Choroid plexus epithelial cell (primary cell): ENCODE data around the gene GNG3.

Experiments used
- DNase-seq: peaks from one replicate; pipeline ENCODE4 v3.0.0-alpha.2; 2010; ENCODE audit warnings: low read depth
- H3K4me3 ChIP-seq: 2 replicates; pipeline ENCODE4 v1.5.1; 2011; ENCODE audit warnings: low read depth, mild to moderate bottlenecking, control low read depth, low read length, moderate library complexity
- TF ChIP-seq, protein P1 (sequence below): conservative IDR thresholded peaks from 2 replicates; pipeline ENCODE4 v1.5.1; 2011; ENCODE audit warnings: low read depth, mild to moderate bottlenecking, control low read depth, inconsistent platforms, low read length, moderate library complexity

The GNG3 gene

GRCh38 chr11:62712276-62712812 is 4.9 kb downstream of the GNG3 start:
- TF ChIP-seq, protein P1, sequence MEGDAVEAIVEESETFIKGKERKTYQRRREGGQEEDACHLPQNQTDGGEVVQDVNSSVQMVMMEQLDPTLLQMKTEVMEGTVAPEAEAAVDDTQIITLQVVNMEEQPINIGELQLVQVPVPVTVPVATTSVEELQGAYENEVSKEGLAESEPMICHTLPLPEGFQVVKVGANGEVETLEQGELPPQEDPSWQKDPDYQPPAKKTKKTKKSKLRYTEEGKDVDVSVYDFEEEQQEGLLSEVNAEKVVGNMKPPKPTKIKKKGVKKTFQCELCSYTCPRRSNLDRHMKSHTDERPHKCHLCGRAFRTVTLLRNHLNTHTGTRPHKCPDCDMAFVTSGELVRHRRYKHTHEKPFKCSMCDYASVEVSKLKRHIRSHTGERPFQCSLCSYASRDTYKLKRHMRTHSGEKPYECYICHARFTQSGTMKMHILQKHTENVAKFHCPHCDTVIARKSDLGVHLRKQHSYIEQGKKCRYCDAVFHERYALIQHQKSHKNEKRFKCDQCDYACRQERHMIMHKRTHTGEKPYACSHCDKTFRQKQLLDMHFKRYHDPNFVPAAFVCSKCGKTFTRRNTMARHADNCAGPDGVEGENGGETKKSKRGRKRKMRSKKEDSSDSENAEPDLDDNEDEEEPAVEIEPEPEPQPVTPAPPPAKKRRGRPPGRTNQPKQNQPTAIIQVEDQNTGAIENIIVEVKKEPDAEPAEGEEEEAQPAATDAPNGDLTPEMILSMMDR = no peak
- H3K4me3 ChIP-seq = no peak overlapping the region
- DNase-seq = no peak

GRCh38 chr11:62712861-62713260 is 5.4 kb downstream of the GNG3 start:
- DNase-seq = no peak
- H3K4me3 ChIP-seq = no peak overlapping the region
- TF ChIP-seq, protein P1 = no peak

DNA sequence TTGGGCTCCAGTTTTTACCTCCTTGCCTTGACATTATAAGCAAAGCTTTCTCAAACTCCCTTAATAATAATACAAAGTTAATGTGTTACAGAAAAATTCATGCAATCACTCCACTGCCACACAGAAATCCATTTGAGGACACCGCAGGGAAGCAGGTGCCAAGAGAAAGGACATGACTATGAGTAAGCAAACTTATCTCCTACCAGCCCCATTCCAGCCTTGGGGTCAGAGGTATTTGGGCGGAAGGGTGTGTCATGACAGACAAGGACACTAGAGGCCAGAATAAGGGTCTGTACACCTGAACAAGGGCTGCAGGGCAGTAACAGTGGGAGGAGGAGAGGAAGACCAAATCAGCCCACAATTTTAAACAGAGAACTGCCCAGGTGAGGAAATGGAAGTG is 5.9 kb downstream of the GNG3 start:
- no peak for DNase-seq
- TF ChIP-seq, protein P1 = no peak
- H3K4me3 ChIP-seq = no peak overlapping the region

GRCh38 chr11:62715150-62716130 is 8.0 kb downstream of the GNG3 start:
- no peak for DNase-seq
- TF ChIP-seq, protein P1 = no peak

DNA sequence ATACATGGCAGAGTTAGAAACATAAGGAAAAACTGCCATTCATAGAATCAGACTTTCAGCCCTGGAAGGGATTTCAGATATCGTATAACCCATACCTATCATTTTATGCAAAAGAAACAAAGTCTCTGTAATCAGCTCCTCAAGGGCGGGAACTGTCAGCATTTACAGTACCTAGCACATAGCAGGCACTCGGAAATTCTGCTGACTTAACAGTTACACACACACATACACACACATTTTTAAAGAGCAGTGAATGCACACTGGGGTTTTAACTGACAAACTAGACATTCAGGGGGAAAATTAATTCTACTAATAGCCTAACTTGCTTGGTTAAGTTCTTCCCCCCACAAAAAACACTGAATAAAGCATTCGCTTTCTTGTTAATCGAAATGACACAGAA is 8.7 kb downstream of the GNG3 start:
- H3K4me3 ChIP-seq = no peak overlapping the region
- TF ChIP-seq, protein P1 = no peak

More at GRCh38 chr11:62715150-62716130, 8.0 kb downstream of the GNG3 start:
- no peak overlapping the region for H3K4me3 ChIP-seq

DNA sequence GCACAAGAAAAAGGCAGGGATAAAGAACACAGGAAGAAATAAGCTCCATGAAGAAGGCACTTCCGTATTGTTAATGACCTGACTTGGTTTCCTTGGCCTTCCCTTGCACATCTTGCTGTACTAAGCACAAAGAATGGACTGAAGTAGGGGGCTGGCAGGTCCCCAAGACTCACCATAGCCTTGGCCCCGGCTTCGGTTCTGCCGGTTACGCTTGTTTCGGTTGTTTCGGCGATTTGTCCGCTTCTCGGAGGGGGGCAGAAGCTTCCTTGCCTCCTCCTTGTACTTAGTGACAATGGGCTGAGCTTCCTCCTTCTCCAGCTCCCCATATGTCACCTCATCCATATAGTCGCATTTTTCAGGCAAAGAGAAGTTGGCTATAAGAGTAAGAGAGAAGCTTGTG is 9.3 kb downstream of the GNG3 start:
- no peak overlapping the region for H3K4me3 ChIP-seq
- TF ChIP-seq, protein P1 = no peak
- no peak for DNase-seq

More for the DNA sequence above, 8.7 kb downstream of the GNG3 start:
- DNase-seq = no peak
